ENCODE results near the gene DIAPH1.

GRCh38 chr5:141490271-141490670 is 128.5 kb downstream of the DIAPH1 start:
- TF ChIP-seq POLR2A (IDR thresholded peaks at IDR 0.05; ENCODE audit: borderline replicate concordance, extremely low read depth, insufficient read depth, insufficient read length) = no peak
- TF ChIP-seq POLR2AphosphoS5 (IDR thresholded peaks at IDR 0.05; ENCODE audit: low read depth, low read length) = no peak
- TF ChIP-seq, protein P1, sequence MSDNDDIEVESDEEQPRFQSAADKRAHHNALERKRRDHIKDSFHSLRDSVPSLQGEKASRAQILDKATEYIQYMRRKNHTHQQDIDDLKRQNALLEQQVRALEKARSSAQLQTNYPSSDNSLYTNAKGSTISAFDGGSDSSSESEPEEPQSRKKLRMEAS (IDR thresholded peaks at IDR 0.05) = no peak
- no peak for TF ChIP-seq CTCF (IDR thresholded peaks at IDR 0.05 in 2 of 3, conservative IDR thresholded peaks at IDR 0.05 in 1 of 3; ENCODE audit: borderline replicate concordance in 1 of 3, insufficient read depth in 1 of 3, low read depth in 2 of 3, low read length in 2 of 3)

Data from HCT116 (cell line).